ENCODE data around the gene HNF1A. TPM values are rescaled to one million over a fixed set of nuclear protein-coding genes. Genes with fewer than 3 reads are reported as not detected.
A peak's percentile ranks its signal among the peaks of the same experiment; 100 is the strongest.

Gene HNF1A
- total and polyA plus RNA-seq, 9 of the 15 experiments (the other 6 are each of a cell fraction or from before 2014, with no cell fraction given) = not detected

- TF ChIP-seq, protein P1, sequence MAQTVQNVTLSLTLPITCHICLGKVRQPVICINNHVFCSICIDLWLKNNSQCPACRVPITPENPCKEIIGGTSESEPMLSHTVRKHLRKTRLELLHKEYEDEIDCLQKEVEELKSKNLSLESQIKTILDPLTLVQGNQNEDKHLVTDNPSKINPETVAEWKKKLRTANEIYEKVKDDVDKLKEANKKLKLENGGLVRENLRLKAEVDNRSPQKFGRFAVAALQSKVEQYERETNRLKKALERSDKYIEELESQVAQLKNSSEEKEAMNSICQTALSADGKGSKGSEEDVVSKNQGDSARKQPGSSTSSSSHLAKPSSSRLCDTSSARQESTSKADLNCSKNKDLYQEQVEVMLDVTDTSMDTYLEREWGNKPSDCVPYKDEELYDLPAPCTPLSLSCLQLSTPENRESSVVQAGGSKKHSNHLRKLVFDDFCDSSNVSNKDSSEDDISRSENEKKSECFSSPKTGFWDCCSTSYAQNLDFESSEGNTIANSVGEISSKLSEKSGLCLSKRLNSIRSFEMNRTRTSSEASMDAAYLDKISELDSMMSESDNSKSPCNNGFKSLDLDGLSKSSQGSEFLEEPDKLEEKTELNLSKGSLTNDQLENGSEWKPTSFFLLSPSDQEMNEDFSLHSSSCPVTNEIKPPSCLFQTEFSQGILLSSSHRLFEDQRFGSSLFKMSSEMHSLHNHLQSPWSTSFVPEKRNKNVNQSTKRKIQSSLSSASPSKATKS (CRISPR knock-in tag; IDR thresholded peaks at IDR 0.05) = no peak
- no peak for TF ChIP-seq MCM3 (IDR thresholded peaks at IDR 0.05)
- TF ChIP-seq ZNF431 (CRISPR knock-in tag; IDR thresholded peaks at IDR 0.05) = no peak
- TF ChIP-seq IRF9 (tag; IDR thresholded peaks at IDR 0.05) = peak; percentile 73
- 0 out of 2 replicates have a peak, but pooled peaks have one; percentile 6 for TF ChIP-seq CXXC5 (CRISPR knock-in tag; IDR thresholded peaks at IDR 0.05)
- TF ChIP-seq ZBED1 (IDR thresholded peaks at IDR 0.05) = no peak
- TF ChIP-seq SMAD4 (CRISPR knock-in tag; conservative IDR thresholded peaks at IDR 0.05) = 0 out of 2 replicates have a peak, but pooled peaks have one; percentile 17
- no peak for TF ChIP-seq SAP30 (IDR thresholded peaks at IDR 0.05; ENCODE audit: borderline replicate concordance, insufficient read depth, low read depth, low read length, poor library complexity, severe bottlenecking)
- no peak for TF ChIP-seq SFPQ (IDR thresholded peaks at IDR 0.05; ENCODE audit: low read depth, low read length)
- no peak for TF ChIP-seq MTA2 (IDR thresholded peaks at IDR 0.05; ENCODE audit: low read depth)
- TF ChIP-seq ZKSCAN8 (CRISPR knock-in tag; IDR thresholded peaks at IDR 0.05) = no peak
- TF ChIP-seq SMARCE1 (IDR thresholded peaks at IDR 0.05) = no peak
- no peak for TF ChIP-seq KLF10 (CRISPR knock-in tag; IDR thresholded peaks at IDR 0.05)
- TF ChIP-seq ELF2 (CRISPR knock-in tag; IDR thresholded peaks at IDR 0.05) = no peak
- TF ChIP-seq HMBOX1 (IDR thresholded peaks at IDR 0.05) = no peak
- TF ChIP-seq ZNF398 (CRISPR knock-in tag; IDR thresholded peaks at IDR 0.05) = no peak
- no peak for TF ChIP-seq TAF7 (tag; IDR thresholded peaks at IDR 0.05)
- no peak for TF ChIP-seq MXD1 (CRISPR knock-in tag; IDR thresholded peaks at IDR 0.05; ENCODE audit: borderline replicate concordance, poor library complexity, severe bottlenecking)
- no peak for TF ChIP-seq NBN (IDR thresholded peaks at IDR 0.05; ENCODE audit: low read depth)
- no peak for TF ChIP-seq ZBTB8A (IDR thresholded peaks at IDR 0.05; ENCODE audit: partially characterized antibody)
These were observed 48.1 kb downstream of the HNF1A start (continued) for GRCh38 chr12:121026274-121027045.

Measured in K562 (cell line).